Measurements from ENCODE around the gene PLCL1.

PLCL1 gene

DNA sequence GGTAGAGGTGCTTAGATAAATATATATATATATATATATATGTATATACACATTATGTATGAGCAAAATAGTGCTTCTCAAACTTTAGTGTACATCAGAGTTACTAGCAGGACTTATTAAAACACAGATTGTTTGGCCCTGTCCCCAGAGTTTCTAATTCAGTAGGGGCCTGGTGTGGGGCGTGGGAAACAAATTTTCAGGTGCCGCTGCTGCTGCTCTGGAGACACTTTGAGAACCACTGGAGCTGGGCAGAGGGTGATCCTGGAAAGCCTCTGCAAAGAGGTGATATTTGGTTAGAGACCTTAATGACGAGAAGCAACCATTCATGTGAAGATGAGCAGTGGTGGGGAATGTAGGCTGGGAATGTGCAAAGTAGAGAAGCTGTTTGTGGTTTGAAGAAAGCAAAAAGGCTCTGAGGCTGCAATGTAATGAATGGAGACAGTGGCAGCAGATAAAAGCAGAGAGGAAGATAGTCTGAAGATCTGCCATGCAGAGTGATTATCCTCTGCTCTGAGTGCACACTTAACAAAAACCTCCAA lies 142.9 kb downstream of the PLCL1 start:
- in situ Hi-C loops (cut with HindIII; ENCODE audit: low pct_unique_long_range_greater_than_20kb, low sequenced_read_pairs) = no loop called here

DNA sequence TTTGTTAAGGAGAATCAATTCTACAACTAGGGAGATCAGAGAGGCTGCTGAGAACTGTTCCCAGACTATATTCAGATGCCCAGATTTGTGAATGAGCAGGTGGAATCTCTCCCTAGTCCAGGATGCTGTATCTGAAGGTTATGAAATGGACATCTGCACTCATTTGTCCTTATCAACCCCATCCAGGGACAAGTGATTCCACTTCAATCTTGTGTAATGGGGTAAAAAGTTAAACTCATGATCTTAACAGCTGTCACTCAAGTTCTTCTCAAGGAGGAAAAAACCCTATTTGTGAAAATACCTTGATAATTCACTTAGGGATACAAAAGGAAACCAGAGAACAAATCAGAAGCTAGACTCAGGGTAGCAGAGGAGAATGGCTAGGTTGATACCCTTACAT lies 144.8 kb downstream of the PLCL1 start:
- in situ Hi-C loops (cut with HindIII; ENCODE audit: low pct_unique_long_range_greater_than_20kb, low sequenced_read_pairs) = no loop called here
- DNase-seq (ENCODE audit: low read depth in 1 of 2, low spot score in 1 of 2) = no peak
- TF ChIP-seq JUND (IDR thresholded peaks at IDR 0.05; ENCODE audit: low read depth) = no peak

More for the DNA sequence above, 142.9 kb downstream of the PLCL1 start:
- no peak for DNase-seq (ENCODE audit: low read depth in 1 of 2, low spot score in 1 of 2)
- no peak for TF ChIP-seq JUND (IDR thresholded peaks at IDR 0.05; ENCODE audit: low read depth)

DNA sequence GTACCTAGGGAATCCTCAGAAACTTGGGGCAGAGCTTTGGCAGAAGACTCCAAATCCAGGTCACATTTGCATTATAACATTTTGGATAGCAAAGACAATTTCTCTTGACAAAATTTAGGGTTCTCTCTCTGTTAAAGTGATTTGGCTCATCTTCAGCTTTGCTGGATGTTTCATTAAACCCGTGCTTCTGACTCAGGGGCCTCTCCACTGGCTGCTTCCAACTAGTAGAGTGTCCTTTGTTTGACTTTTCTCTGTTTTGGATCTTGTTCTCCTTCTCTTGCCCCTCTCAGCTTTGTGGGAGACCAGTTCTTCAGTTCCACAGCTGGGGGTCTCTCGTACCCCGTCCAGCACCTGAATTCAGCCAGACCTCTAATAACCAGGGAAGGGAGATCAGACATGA lies 145.6 kb downstream of the PLCL1 start:
- no peak for DNase-seq (ENCODE audit: low read depth in 1 of 2, low spot score in 1 of 2)
- TF ChIP-seq JUND (IDR thresholded peaks at IDR 0.05; ENCODE audit: low read depth) = no peak
- in situ Hi-C loops (cut with HindIII; ENCODE audit: low pct_unique_long_range_greater_than_20kb, low sequenced_read_pairs) = no loop called here

DNA sequence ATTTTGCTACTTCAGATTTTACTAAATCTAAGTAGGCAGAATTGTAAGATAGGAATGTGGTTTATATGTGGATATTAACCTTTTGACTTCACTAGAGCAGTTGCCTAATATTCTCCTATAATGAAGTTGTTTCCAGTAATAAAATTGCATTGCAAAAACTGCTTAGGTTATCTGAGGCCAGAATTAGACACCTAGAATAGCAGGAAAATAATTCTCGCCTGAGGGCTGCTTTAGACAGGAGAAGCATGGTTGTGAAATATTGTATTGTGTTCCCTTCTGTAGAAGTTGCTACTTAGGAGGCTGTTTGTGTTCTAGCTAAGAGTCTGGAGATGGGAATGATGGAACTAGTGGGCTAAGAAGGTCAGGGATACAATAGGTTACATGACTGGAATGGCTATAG lies 146.3 kb downstream of the PLCL1 start:
- TF ChIP-seq JUND (IDR thresholded peaks at IDR 0.05; ENCODE audit: low read depth) = no peak
- in situ Hi-C loops (cut with HindIII; ENCODE audit: low pct_unique_long_range_greater_than_20kb, low sequenced_read_pairs) = no loop called here
- no peak for DNase-seq (ENCODE audit: low read depth in 1 of 2, low spot score in 1 of 2)

DNA sequence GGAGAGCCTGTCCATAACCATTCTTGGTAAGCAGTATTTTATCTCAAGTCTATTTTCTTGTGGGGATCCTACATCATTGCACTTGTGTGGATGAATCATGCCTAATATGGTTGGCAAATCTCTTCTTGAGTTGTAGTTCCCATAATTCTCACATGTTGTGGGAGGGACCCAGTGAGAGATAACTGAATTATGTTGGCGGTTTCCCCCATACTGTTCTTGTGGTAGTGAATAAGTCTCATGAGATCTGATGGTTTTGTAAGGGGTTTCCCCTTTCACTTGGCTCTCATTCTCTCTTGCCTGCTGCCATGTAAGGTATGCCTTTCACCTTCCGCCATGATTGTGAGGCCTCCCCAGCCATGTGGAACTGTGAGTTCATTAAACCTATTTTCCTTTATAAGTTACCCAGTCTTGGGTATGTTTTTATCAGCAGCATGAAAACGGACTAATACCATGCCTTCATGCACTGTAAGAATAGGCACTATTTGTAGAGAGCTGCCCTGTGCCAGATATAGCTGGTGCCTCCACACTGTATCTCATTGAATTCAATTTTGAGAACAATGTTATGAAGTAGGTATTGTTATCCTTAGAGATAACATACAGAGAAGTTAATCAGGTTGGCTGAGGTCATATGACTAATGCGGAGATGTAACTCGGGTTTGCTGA lies 148.3 kb downstream of the PLCL1 start:
- DNase-seq (ENCODE audit: low read depth in 1 of 2, low spot score in 1 of 2) = no peak
- TF ChIP-seq JUND (IDR thresholded peaks at IDR 0.05; ENCODE audit: low read depth) = no peak
- in situ Hi-C loops (cut with HindIII; ENCODE audit: low pct_unique_long_range_greater_than_20kb, low sequenced_read_pairs) = no loop called here

DNA sequence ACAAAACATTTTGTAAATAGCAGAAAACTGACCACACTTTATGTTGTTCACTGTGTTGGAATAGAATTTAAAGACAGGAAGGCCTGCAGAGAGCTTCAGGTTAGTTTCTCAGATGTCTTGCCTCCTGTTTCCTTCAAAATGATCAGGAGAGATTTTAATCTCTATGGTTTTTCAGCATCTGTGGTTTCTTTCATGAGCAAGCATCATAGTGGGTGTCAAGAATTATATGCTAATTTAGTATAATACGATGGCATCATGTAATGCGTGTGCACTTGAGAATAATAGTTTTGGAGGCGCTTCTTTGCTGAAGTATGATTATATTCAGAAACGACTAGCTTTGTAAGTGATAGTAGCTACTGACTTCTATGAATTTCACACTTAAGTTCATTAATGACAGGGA lies 149.9 kb downstream of the PLCL1 start:
- no peak for TF ChIP-seq JUND (IDR thresholded peaks at IDR 0.05; ENCODE audit: low read depth)
- no peak for DNase-seq (ENCODE audit: low read depth in 1 of 2, low spot score in 1 of 2)
- in situ Hi-C loops (cut with HindIII; ENCODE audit: low pct_unique_long_range_greater_than_20kb, low sequenced_read_pairs) = no loop called here

DNA sequence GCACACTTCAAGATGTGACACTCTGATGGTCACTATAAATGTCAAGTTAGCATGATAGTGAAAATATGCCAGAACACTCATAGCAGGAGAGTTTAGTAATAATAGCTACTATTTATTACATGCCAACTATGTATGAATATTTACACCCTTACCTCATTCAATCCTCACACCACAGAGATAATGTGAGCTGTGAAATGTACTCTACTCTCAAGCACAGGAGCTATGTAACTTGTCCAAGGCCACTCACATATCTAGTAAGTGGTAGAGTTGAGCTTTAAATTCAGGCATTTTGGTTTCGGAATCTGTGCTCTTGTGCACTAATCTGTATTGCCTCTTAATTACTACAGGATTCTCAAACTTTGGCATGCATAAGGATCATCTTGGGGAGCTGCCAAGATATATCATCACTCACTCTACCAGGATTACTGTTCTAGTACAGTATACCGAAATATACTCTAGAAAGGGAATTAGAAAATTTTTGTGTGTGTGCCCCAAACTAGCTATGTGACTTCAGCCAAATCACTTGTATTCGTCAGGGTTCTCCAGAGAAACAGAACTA lies 154.3 kb downstream of the PLCL1 start:
- DNase-seq (ENCODE audit: low read depth in 1 of 2, low spot score in 1 of 2) = no peak
- no peak for TF ChIP-seq JUND (IDR thresholded peaks at IDR 0.05; ENCODE audit: low read depth)
- in situ Hi-C loops (cut with HindIII; ENCODE audit: low pct_unique_long_range_greater_than_20kb, low sequenced_read_pairs) = no loop called here

DNA sequence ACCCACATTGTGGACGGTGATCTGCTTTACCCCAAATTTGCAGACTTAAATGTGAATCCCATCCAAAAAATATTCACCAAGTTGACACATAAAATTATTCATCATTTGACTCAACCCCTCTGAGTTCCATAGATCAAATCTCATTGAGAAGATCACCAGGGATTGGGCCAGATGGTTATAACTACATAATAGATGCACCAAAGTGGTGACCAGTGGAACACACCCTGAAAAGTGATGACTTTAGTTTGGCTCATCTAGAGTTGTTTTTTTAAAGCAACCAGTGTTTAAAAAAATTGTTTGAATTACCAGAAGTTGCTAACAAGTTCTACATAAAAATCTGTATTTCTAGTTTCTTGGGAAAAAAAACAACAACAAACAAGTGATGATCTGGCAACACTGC lies 155.0 kb downstream of the PLCL1 start:
- TF ChIP-seq JUND (IDR thresholded peaks at IDR 0.05; ENCODE audit: low read depth) = no peak
- DNase-seq (ENCODE audit: low read depth in 1 of 2, low spot score in 1 of 2) = no peak
- in situ Hi-C loops (cut with HindIII; ENCODE audit: low pct_unique_long_range_greater_than_20kb, low sequenced_read_pairs) = no loop called here

DNA sequence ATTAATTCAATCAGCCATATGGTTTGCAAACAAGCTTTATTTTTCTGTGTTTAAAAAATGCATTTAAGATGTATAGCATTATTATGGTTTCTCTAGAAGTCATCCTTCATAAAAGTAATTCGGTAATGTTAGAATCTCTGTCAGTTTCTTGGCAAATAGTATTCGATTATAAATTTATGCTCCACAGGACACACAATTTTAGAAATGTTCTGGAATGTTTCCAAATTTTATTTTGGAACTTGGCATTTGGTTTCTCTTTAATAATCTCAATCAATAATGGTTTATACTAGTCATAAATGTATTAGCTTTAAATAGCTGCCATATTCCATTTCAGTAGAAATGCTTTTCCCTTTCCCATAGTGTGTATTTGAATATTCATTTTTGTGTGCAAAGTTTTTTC lies 156.4 kb downstream of the PLCL1 start:
- no peak for TF ChIP-seq JUND (IDR thresholded peaks at IDR 0.05; ENCODE audit: low read depth)
- no peak for DNase-seq (ENCODE audit: low read depth in 1 of 2, low spot score in 1 of 2)
- in situ Hi-C loops (cut with HindIII; ENCODE audit: low pct_unique_long_range_greater_than_20kb, low sequenced_read_pairs) = no loop called here

DNA sequence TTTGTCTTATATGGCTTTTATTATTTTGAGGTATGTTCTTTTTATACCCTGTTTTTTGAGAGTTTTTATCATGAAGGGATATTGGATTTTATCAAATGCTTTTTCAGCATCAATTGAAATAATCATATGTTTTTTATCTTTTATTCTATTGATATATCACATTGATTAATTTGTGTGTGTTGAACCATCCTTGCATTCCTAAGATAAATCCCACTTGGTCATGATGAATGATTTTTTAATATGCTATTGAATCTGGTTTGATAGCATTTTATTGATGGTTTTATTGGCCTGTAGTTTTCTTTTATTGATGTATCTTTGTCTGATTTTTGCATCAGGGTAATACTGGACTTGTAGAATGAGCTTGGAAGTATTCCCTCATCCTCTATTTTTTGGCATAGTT lies 160.3 kb downstream of the PLCL1 start:
- no peak for DNase-seq (ENCODE audit: low read depth in 1 of 2, low spot score in 1 of 2)
- in situ Hi-C loops (cut with HindIII; ENCODE audit: low pct_unique_long_range_greater_than_20kb, low sequenced_read_pairs) = no loop called here
- TF ChIP-seq JUND (IDR thresholded peaks at IDR 0.05; ENCODE audit: low read depth) = no peak

DNA sequence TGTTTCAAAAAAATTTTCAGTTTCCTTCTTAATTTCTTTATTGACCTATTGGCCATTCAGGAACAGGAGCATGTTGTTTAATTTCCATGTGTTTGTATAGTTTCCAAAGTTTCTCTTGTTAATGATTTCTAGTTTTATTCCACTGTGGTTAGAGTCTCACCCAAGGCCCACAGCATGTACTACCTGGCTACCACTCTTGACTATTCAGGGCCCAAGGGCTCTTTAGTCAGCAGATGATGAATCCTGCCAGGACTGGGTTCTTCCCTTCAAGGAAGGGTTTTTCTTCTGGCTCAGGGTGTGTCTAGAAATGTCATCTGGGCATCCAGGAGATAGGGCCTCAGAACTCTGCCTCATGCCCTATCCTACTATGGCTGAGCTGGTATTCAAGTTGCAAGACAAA lies 161.4 kb downstream of the PLCL1 start:
- in situ Hi-C loops (cut with HindIII; ENCODE audit: low pct_unique_long_range_greater_than_20kb, low sequenced_read_pairs) = no loop called here
- DNase-seq (ENCODE audit: low read depth in 1 of 2, low spot score in 1 of 2) = no peak
- no peak for TF ChIP-seq JUND (IDR thresholded peaks at IDR 0.05; ENCODE audit: low read depth)

DNA sequence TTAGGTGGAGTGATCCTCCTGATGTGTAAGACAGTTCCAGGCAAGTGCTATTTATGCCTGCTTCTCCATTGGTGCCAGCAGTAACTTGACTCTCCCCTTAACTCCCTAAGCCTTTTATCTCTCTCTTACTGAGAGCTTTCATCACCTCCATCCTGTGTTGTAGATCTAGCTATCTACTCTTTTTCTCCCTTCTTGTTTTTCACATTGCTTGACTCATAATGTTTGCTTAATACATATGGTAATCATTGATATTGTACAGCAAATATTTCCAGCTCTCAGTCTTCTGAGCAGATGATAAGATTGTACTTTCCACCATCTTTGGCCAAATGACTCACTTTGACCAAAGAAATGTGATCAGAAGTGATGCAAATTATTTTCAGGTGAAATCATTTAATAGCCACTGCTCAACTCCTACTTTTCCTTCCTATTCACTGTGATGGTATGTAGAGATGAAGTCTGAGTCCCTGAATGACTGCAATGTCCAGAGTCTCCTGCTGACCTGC lies 165.0 kb downstream of the PLCL1 start:
- TF ChIP-seq JUND (IDR thresholded peaks at IDR 0.05; ENCODE audit: low read depth) = no peak
- in situ Hi-C loops (cut with HindIII; ENCODE audit: low pct_unique_long_range_greater_than_20kb, low sequenced_read_pairs) = no loop called here

DNA sequence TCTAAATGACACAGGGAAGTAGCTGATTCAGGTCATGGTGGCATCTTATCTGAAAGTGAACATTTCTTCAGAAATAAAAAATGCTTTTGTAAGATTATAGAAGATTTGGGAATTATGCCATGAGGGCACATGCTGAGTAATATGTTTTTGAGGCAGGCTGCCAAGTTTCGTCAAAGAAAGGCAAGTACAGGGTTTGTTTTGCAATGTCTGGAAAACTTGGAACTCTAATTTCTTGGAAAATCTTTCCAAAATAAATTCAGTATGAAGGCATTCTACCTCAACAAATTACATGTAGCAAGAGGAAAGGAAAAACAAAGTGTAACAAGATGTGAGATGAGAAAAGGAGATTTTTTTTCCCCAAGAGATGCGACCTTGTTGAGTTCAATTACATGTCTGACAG lies 167.7 kb downstream of the PLCL1 start:
- no peak for DNase-seq (ENCODE audit: low read depth in 1 of 2, low spot score in 1 of 2)
- TF ChIP-seq JUND (IDR thresholded peaks at IDR 0.05; ENCODE audit: low read depth) = no peak
- in situ Hi-C loops (cut with HindIII; ENCODE audit: low pct_unique_long_range_greater_than_20kb, low sequenced_read_pairs) = no loop called here

More for the DNA sequence above, 165.0 kb downstream of the PLCL1 start:
- DNase-seq (ENCODE audit: low read depth in 1 of 2, low spot score in 1 of 2) = no peak

Measured in T47D (cell line).